ENCODE results near the gene LMBRD1. TPM values are rescaled to one million over a fixed set of nuclear protein-coding genes. Genes with fewer than 3 reads are reported as not detected.

LMBRD1 gene
- total and polyA plus RNA-seq, 2 of the 4 experiments (the other 2 are of a cell fraction) = 3.9 to 8.7 TPM

DNA sequence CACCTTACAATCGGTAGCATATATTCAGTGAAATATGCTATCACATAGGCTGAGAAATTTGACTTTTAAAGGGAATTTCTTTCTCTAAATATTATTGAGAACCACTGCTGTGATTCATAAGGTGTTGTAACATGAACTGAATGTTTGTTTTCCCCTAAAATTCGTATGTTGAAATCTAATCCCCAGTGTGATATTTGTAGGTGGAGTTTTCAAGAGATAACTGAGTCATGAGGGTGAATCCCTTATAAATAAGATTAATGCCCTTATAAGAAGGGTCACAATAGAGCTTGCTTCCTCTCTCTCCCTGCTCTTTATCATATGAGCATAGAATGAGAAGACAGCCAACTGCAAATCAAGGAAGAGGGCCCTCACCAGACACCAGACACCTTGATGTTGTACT lies 64.8 kb downstream of the LMBRD1 start:
- peak; percentile 31 for DNase-seq
- no peaks in the 10 kb centered on the region for H3K9me3 ChIP-seq (ENCODE audit: control insufficient read depth, insufficient read depth, low read length)
- no peak overlapping the region for H3K9ac ChIP-seq (ENCODE audit: low read depth, low read length)
- H4K20me1 ChIP-seq (ENCODE audit: insufficient read depth, low read length) = no peaks in the 10 kb centered on the region
- H3K23ac ChIP-seq (ENCODE audit: low read depth, low read length) = no peak overlapping the region
- no peak overlapping the region for H3K18ac ChIP-seq (ENCODE audit: low read depth, low read length)
- no peak overlapping the region for H2BK120ac ChIP-seq (ENCODE audit: low read depth, low read length)
- H3K4me3 ChIP-seq (ENCODE audit: insufficient read depth, low read depth, low read length) = no peak overlapping the region
- H3K4me2 ChIP-seq (ENCODE audit: low read depth, low read length) = no peak overlapping the region
- dilution Hi-C loops (cut with HindIII; ENCODE audit: low sequenced_read_pairs, unreplicated experiment) (no loop called here), in situ Hi-C loops (cut with MboI; ENCODE audit: low sequenced_read_pairs) (no loop called here), intact Hi-C loops (cut with micrococcal nuclease) (loop anchor here (1.0 to 10.0 kb wide), 4 partner anchors 65 to 1097 kb away; partner anchors contain the start of genes ADGRB3 and LMBRD1)
- no peaks in the 10 kb centered on the region for H3K27me3 ChIP-seq (ENCODE audit: control insufficient read depth, insufficient read depth, low read length)
- ATAC-seq (ENCODE audit: low read depth) = peak; percentile 53
- no peak overlapping the region for H2BK15ac ChIP-seq (ENCODE audit: low read depth, low read length)
- H3K4ac ChIP-seq (ENCODE audit: low read depth, low read length) = no peak overlapping the region
- TF ChIP-seq SMC3 (IDR thresholded peaks at IDR 0.05; ENCODE audit: low read depth, low read length) = no peak
- H3K4me1 ChIP-seq (ENCODE audit: control insufficient read depth, insufficient read depth, low read length) = no peaks in the 10 kb centered on the region
- no peak overlapping the region for H4K5ac ChIP-seq (ENCODE audit: low read depth, low read length)
- no peaks in the 10 kb centered on the region; a peak in 1 of 4 replicates for H3K79me1 ChIP-seq (ENCODE audit: low read depth in 1 of 2, low read length in 2 of 2)
- H2AK5ac ChIP-seq (ENCODE audit: low read depth, low read length) = no peak overlapping the region
- H2AFZ ChIP-seq (replicated peaks; ENCODE audit: low read length, poor library complexity) = no peak overlapping the region
- no peak overlapping the region for H2AK9ac ChIP-seq (replicated peaks; ENCODE audit: low read depth, low read length, poor library complexity)
- no CpG with 5 or more reads among the region's 2 CpGs for WGBS, 2 experiments (ENCODE audit: extremely low coverage in 2 of 2, insufficient read length in 1 of 2)
- H3K9me1 ChIP-seq (ENCODE audit: insufficient read depth, low read length) = peaks cover 3% of the 10 kb centered on the region; the same call in 1 of the 2 replicates
- H3K36me3 ChIP-seq (ENCODE audit: control insufficient read depth, insufficient read depth, low read length) = no peaks in the 10 kb centered on the region
- no peak overlapping the region for H3K56ac ChIP-seq (ENCODE audit: extremely low read depth, insufficient read depth, low read length)
- no TSS peak for BruUV-seq (replicated peaks)
- no peak overlapping the region for H2BK20ac ChIP-seq (ENCODE audit: low read depth, low read length)
- no peak overlapping the region for H3K14ac ChIP-seq (replicated peaks; ENCODE audit: low read depth, low read length)
- no peak overlapping the region for H3K27ac ChIP-seq (ENCODE audit: insufficient read depth, low read length)
- no peak overlapping the region for H2BK5ac ChIP-seq (ENCODE audit: low read depth, low read length, poor library complexity, severe bottlenecking)
- POLR2A ChIA-PET (ENCODE audit: unreplicated experiment) = no interaction called here
- H4K91ac ChIP-seq (ENCODE audit: insufficient read depth, low read depth, low read length) = no peak overlapping the region
- H4K8ac ChIP-seq (ENCODE audit: low read depth in 2 of 2, low read length in 2 of 2) = no peak overlapping the region
- CTCF ChIA-PET = no interaction called here
